Measurements from ENCODE around the gene RFT1.
A peak's percentile ranks its signal among the peaks of the same experiment; 100 is the strongest.
"Not testable (repeated sequence)": the region's sequence is repeated elsewhere in the genome, so short reads cannot be mapped to it uniquely, and the experiment has no call there.

RFT1 gene

GRCh38 chr3:53065841-53066480 lies 64.3 kb downstream of the RFT1 start:
- TF ChIP-seq CTCF (IDR thresholded peaks at IDR 0.05; ENCODE audit: low read depth, low read length) = no peak
- H3K4me3 ChIP-seq (ENCODE audit: low read depth, low read length) = no peak overlapping the region

GRCh38 chr3:53062905-53063304 lies 67.3 kb downstream of the RFT1 start:
- no peak for TF ChIP-seq CTCF (IDR thresholded peaks at IDR 0.05; ENCODE audit: low read depth, low read length)
- no peak overlapping the region for H3K4me3 ChIP-seq (ENCODE audit: low read depth, low read length)

GRCh38 chr3:53056442-53056841 lies 73.8 kb downstream of the RFT1 start:
- peak; percentile 33; the same call in 1 of the 2 replicates for TF ChIP-seq CTCF (IDR thresholded peaks at IDR 0.05; ENCODE audit: low read depth, low read length)
- H3K4me3 ChIP-seq (ENCODE audit: low read depth, low read length) = no peak overlapping the region

- H3K4me3 ChIP-seq (ENCODE audit: low read depth, low read length) = not testable (repeated sequence)
These were observed 76.0 kb downstream of the RFT1 start for GRCh38 chr3:53054233-53054632.

- no peak for TF ChIP-seq CTCF (IDR thresholded peaks at IDR 0.05; ENCODE audit: low read depth, low read length)
These were observed 78.3 kb downstream of the RFT1 start for GRCh38 chr3:53051929-53052328.

GRCh38 chr3:53049987-53050386 lies 80.2 kb downstream of the RFT1 start:
- no peak for TF ChIP-seq CTCF (IDR thresholded peaks at IDR 0.05; ENCODE audit: low read depth, low read length)
- no peak overlapping the region for H3K4me3 ChIP-seq (ENCODE audit: low read depth, low read length)

More at GRCh38 chr3:53051929-53052328, 78.3 kb downstream of the RFT1 start:
- no peak overlapping the region for H3K4me3 ChIP-seq (ENCODE audit: low read depth, low read length)

GRCh38 chr3:53046171-53047170 lies 83.8 kb downstream of the RFT1 start:
- TF ChIP-seq CTCF (IDR thresholded peaks at IDR 0.05; ENCODE audit: low read depth, low read length) = 0 out of 2 replicates have a peak, but pooled peaks have one; percentile 12
- H3K4me3 ChIP-seq (ENCODE audit: low read depth, low read length) = peak overlapping the region; percentile 74
